Measurements from ENCODE around the gene SEMA4C. TPM values are rescaled to one million over a fixed set of nuclear protein-coding genes. Genes with fewer than 3 reads are reported as not detected.

Gene SEMA4C
- total and polyA plus RNA-seq, 9 of the 15 experiments (the other 6 are each of a cell fraction or from before 2014, with no cell fraction given) = 0.32 to 59.7 (median 23.9) TPM

GRCh38 chr2:96890252-96890651 lies 20.4 kb upstream of the SEMA4C start:
- intact Hi-C loops (cut with micrococcal nuclease) = no loop called here
- Histone ChIP-seq H3K4me3 (peak overlapping the region; percentile 45; the same call in 1 of the 2 replicates), H4K20me1 (replicated peaks; ENCODE audit: control insufficient read depth, insufficient read depth, low read length) (no peaks in the 10 kb centered on the region), H3K4me2 (ENCODE audit: insufficient read depth, low read length) (peak overlapping the region; percentile 91), H3K36me3 (ENCODE audit: control insufficient read depth, insufficient read depth, low read length) (peaks cover 84% of the 10 kb centered on the region), H3K79me2 (ENCODE audit: control insufficient read depth, insufficient read depth, low read length) (peaks cover 92% of the 10 kb centered on the region), H2AFZ (ENCODE audit: low read depth, low read length) (no peak overlapping the region), H3K9me3 (replicated peaks; ENCODE audit: control insufficient read depth, insufficient read depth, low read depth, low read length) (no peaks in the 10 kb centered on the region), H3K27ac (ENCODE audit: extremely low read depth, low read depth, low read length) (peak overlapping the region; percentile 77), H3K4me1 (replicated peaks in 1 of 2; ENCODE audit: control insufficient read depth in 2 of 2, insufficient read depth in 2 of 2, low read length in 2 of 2) (peaks cover 63 to 84% of the 10 kb centered on the region in 2 experiments), H3K27me3 (ENCODE audit: control insufficient read depth in 2 of 2, insufficient read depth in 2 of 2, low read length in 2 of 2) (no peaks in the 10 kb centered on the region), H3K9me1 (ENCODE audit: control insufficient read depth, insufficient read depth, low read length) (no peaks in the 10 kb centered on the region), H3K9ac (ENCODE audit: insufficient read depth in 1 of 2, low read depth in 2 of 2, low read length in 2 of 2) (peak overlapping the region; percentile 11 to 72; a peak in 3 of 4 replicates)
- FAIRE-seq (peak; percentile 62), ATAC-seq (peak; percentile 27), DNase-seq (ENCODE audit: extremely low read depth in 1 of 4, low spot score in 3 of 4) (peak in 1 of 4 experiments; percentile 63)
- ChIA-PET POLR2A (interaction anchor here (1.0 to 9.0 kb wide), 6 partner anchors 9 to 51 kb away, joined by 3 to 112 read pairs (median 5); no protein-coding TSS in a partner anchor), CTCF (ENCODE audit: low intra/inter-chr PET ratio) (no interaction called here)
- 63% methylated on average over 7 of the region's 7 CpGs for WGBS (ENCODE audit: insufficient coverage, low coverage, missing lambda C conversion rate)
- BruUV-seq (replicated peaks) = no TSS peak
- in situ Hi-C loops (cut with MboI) = no loop called here
- no peak for TF ChIP-seq PTBP1 (IDR thresholded peaks at IDR 0.05; ENCODE audit: low read depth, low read length)
- TF ChIP-seq, protein P1, sequence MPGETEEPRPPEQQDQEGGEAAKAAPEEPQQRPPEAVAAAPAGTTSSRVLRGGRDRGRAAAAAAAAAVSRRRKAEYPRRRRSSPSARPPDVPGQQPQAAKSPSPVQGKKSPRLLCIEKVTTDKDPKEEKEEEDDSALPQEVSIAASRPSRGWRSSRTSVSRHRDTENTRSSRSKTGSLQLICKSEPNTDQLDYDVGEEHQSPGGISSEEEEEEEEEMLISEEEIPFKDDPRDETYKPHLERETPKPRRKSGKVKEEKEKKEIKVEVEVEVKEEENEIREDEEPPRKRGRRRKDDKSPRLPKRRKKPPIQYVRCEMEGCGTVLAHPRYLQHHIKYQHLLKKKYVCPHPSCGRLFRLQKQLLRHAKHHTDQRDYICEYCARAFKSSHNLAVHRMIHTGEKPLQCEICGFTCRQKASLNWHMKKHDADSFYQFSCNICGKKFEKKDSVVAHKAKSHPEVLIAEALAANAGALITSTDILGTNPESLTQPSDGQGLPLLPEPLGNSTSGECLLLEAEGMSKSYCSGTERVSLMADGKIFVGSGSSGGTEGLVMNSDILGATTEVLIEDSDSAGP (CRISPR knock-in tag; IDR thresholded peaks at IDR 0.05) = no peak
- peak; percentile 76 for TF ChIP-seq ZNF384 (IDR thresholded peaks at IDR 0.05; ENCODE audit: low read depth, low read length)
- TF ChIP-seq SP2 (IDR thresholded peaks at IDR 0.05; ENCODE audit: extremely low read depth, low read depth, low read length, poor library complexity, severe bottlenecking) = no peak
- no peak for TF ChIP-seq BACH1 (tag; IDR thresholded peaks at IDR 0.05)
- TF ChIP-seq ZFPM2 (CRISPR knock-in tag; IDR thresholded peaks at IDR 0.05) = no peak
- 0 out of 2 replicates have a peak, but pooled peaks have one; percentile 14 for TF ChIP-seq ESRRA (IDR thresholded peaks at IDR 0.05; ENCODE audit: borderline replicate concordance, low read depth)
- TF ChIP-seq NR2C2 (CRISPR knock-in tag; IDR thresholded peaks at IDR 0.05) = no peak
- TF ChIP-seq NR2C2 (tag; IDR thresholded peaks at IDR 0.05) = peak; percentile 39; the same call in 1 of the 2 replicates
- no peak for TF ChIP-seq ZSCAN29 (IDR thresholded peaks at IDR 0.05)
- TF ChIP-seq KAT7 (CRISPR knock-in tag; IDR thresholded peaks at IDR 0.05; ENCODE audit: borderline replicate concordance) = 0 out of 2 replicates have a peak, but pooled peaks have one; percentile 42
- TF ChIP-seq RHOXF2B (CRISPR knock-in tag; conservative IDR thresholded peaks at IDR 0.05) = no peak
